Naive thymus-derived CD4-positive, alpha-beta T cell (primary cell): Measurements from ENCODE around the gene PLK5. TPM values are rescaled to one million over a fixed set of nuclear protein-coding genes. Genes with fewer than 3 reads are reported as not detected.

Experiments
- ATAC-seq: fragments of 150-1000 bp; cut with Tn5 transposase; 2 replicates; pipeline ENCODE4 v1.10.0; 2021; ENCODE audit warnings: mild to moderate bottlenecking, moderate library complexity
- CTCF ChIA-PET: fragments of 350-600 bp; sonication (Branson Sonifier 250); formaldehyde crosslinking; loops from one replicate; lab custom pipeline; 2021; ENCODE audit warnings: antibody characterized with exemption; lab: Charles Lee
- POLR2A ChIA-PET: fragments of 350-600 bp; sonication (Branson Sonifier 250); formaldehyde crosslinking; loops from one replicate; lab custom pipeline; 2021; ENCODE audit warnings: antibody characterized with exemption, inconsistent platforms; lab: Charles Lee
- DNase-seq, 9 donors: peaks; one replicate each; pipeline versions ENCODE4 v3.0.0 to v3.0.0-alpha.2; 2020 to 2022; ENCODE audit warnings: mixed read lengths in 1 of 9
- H3K27ac ChIP-seq: one replicate; pipeline ENCODE4 v1.7.0; 2013; ENCODE audit warnings: mild to moderate bottlenecking, low read depth, low read length, moderate library complexity
- H3K27me3 ChIP-seq, 2 donors: one replicate each; pipeline ENCODE4 v1.7.0; 2013; ENCODE audit warnings: low read length in 2 of 2, mild to moderate bottlenecking in 2 of 2, moderate library complexity in 2 of 2; ENCODE audit not compliant: control insufficient read depth in 2 of 2, insufficient read depth in 2 of 2
- H3K36me3 ChIP-seq, 3 experiments: 1 replicate in 2 of 3; 2 replicates in 1 of 3; pipeline ENCODE4 v1.7.0; 2013; ENCODE audit warnings: low read length in 3 of 3, mild to moderate bottlenecking in 3 of 3, moderate library complexity in 1 of 3; ENCODE audit not compliant: insufficient read depth in 3 of 3, control insufficient read depth in 2 of 3
- H3K4me1 ChIP-seq, 2 donors: one replicate each; pipeline ENCODE4 v1.7.0; 2013; ENCODE audit warnings: low read length in 2 of 2, mild to moderate bottlenecking in 2 of 2, moderate library complexity in 1 of 2; ENCODE audit not compliant: control insufficient read depth in 2 of 2, insufficient read depth in 2 of 2
- H3K4me3 ChIP-seq: 2 replicates; pipeline ENCODE4 v1.7.0; 2013; ENCODE audit warnings: mild to moderate bottlenecking, low read length
- H3K9me3 ChIP-seq, 3 experiments: 1 replicate in 2 of 3; 2 replicates in 1 of 3; pipeline ENCODE4 v1.7.0; 2013; ENCODE audit warnings: low read length in 3 of 3; ENCODE audit not compliant: control insufficient read depth in 2 of 3
- H3K27ac Mint-ChIP-seq, 9 donors: one replicate each; pipeline ENCODE4 v1.8.0; 2020 to 2022; ENCODE audit warnings: mixed read lengths in 9 of 9, mild to moderate bottlenecking in 8 of 9, moderate library complexity in 5 of 9, inconsistent platforms in 2 of 9
- H3K27me3 Mint-ChIP-seq, 5 donors: one replicate each; pipeline ENCODE4 v1.8.0; 2021 to 2022; ENCODE audit warnings: mixed read lengths in 5 of 5, mild to moderate bottlenecking in 1 of 5
- H3K36me3 Mint-ChIP-seq, 5 donors: one replicate each; pipeline ENCODE4 v1.8.0; 2020 to 2022; ENCODE audit warnings: mixed read lengths in 5 of 5, mild to moderate bottlenecking in 3 of 5, inconsistent platforms in 1 of 5
- H3K4me1 Mint-ChIP-seq, 7 donors: one replicate each; pipeline ENCODE4 v1.8.0; 2020 to 2022; ENCODE audit warnings: mixed read lengths in 7 of 7, mild to moderate bottlenecking in 3 of 7, inconsistent platforms in 1 of 7
- H3K4me3 Mint-ChIP-seq, 10 donors: one replicate each; pipeline ENCODE4 v1.8.0; 2020 to 2022; ENCODE audit warnings: mild to moderate bottlenecking in 10 of 10, mixed read lengths in 10 of 10, moderate library complexity in 6 of 10, inconsistent platforms in 2 of 10
- H3K9me3 Mint-ChIP-seq, 11 donors: one replicate each; pipeline ENCODE4 v1.8.0; 2020 to 2022; ENCODE audit warnings: mixed read lengths in 11 of 11, mild to moderate bottlenecking in 4 of 11, inconsistent platforms in 1 of 11, moderate library complexity in 1 of 11
- intact Hi-C, 2 donors: fragments of 100-400 bp; cut with micrococcal nuclease; formaldehyde crosslinking; loops; one replicate each; pipeline ENCODE4 v1.15.1; 2023
- polyA plus RNA-seq, 2 donors: library from polyadenylated mRNA; unstranded; fragments of 300-500 nt; fragmentation: Illumina TruSeq; gene quantifications; one replicate each; pipeline ENCODE4 v1.2.3, GENCODE V29; 2021
- total RNA-seq, 6 experiments: library from RNA in 5 of 6; stranded (reverse) in 5 of 6; gene quantifications; 1 replicate in 5 of 6; 2 replicates in 1 of 6; pipeline ENCODE4 v1.2.3 and lab custom pipeline; 2021 to 2026

The PLK5 gene
- total and polyA plus RNA-seq, 7 experiments from 2014 or later = not detected

DNA sequence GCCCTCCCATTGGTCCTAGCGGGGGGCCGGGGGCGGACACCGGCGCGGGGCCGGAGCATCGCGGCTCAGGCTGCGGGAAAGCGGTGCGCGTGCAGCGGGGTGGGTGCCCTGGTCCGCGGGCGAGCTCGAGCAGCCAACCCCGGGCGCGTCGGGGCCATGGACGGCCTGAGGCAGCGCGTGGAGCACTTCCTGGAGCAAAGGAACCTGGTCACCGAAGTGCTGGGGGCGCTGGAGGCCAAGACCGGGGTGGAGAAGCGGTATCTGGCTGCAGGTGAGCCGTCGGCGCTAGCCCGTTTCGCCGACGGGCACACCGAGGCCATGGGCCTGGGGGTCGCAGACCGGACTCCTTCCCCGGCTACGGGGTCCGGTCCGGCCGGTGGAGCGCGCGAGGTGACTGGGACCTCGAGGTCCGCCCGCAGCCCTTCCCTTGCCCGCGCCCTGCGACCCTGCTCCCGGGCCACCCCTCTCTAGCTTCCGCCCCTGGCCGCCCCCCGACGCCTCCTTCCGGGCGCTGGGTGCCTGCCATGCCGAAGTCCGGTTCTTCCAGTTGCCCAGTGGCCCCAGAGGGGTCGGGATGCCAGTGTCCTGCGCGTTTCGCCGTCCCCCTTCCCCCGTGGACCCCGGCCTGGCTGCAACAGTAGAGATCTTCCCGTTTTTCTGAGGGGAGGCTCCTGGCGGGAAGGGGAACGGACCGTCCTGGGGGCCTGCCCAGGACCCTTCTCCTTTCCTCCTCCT, 32.6 kb upstream of the PLK5 start, which contains the start of gene REEP6:
REEP6 (plus strand) TSS at position 68 of the 735 bp plus-strand sequence; CDS start at position 157, 89 bp downstream.
- ChIA-PET POLR2A (interaction anchor here (0.6 to 1.8 kb wide), 7 partner anchors 15 to 153 kb away, joined by 3 to 6 read pairs (median 3); partner anchors contain the start of gene MBD3), CTCF (interaction anchor here (0.6 to 1.0 kb wide), 2 partner anchors 14 to 689 kb away, joined by 3 read pairs; no protein-coding TSS in a partner anchor)
- no peaks in the 10 kb centered on the region for H3K36me3 Mint-ChIP-seq
- peak within 1 kb of the TSS; percentile 83 to 96 (median 86) for H3K27ac Mint-ChIP-seq
- peak within 1 kb of the TSS; percentile 83 to 94 (median 92) for H3K4me3 Mint-ChIP-seq
- H3K4me1 Mint-ChIP-seq = peaks cover 7 to 17% (median 15%) of the 10 kb centered on the region in 7 donors
- Histone ChIP-seq H3K4me1 (peaks cover 9 to 10% of the 10 kb centered on the region in 2 donors), H3K4me3 (peak within 1 kb of the TSS; percentile 77), H3K27me3 (no peaks in the 10 kb centered on the region), H3K9me3 (no peaks in the 10 kb centered on the region), H3K27ac (peak within 1 kb of the TSS; percentile 63), H3K36me3 (no peaks in the 10 kb centered on the region)
- DNase-seq (no peak), ATAC-seq (no peak)
- intact Hi-C loops = loop anchor here (2.0 to 5.0 kb wide), 3 partner anchors 22 to 242 kb away; partner anchors contain the start of genes ADAMTSL5 (in 1 of the 2), MIDN (in 1 of the 2) and UQCR11 (in 1 of the 2)
- peaks cover 0 to 2% (median 0%) of the 10 kb centered on the region in 11 donors for H3K9me3 Mint-ChIP-seq
- H3K27me3 Mint-ChIP-seq = peaks cover 0 to 14% (median 0%) of the 10 kb centered on the region in 5 donors

GRCh38 chr19:1491849-1492170, 32.1 kb upstream of the PLK5 start:
- peaks cover 0 to 14% (median 0%) of the 10 kb centered on the region in 5 donors for H3K27me3 Mint-ChIP-seq
- peak overlapping the region; percentile 62 to 84 (median 80) for H3K4me3 Mint-ChIP-seq
- peaks cover 0 to 2% (median 0%) of the 10 kb centered on the region in 11 donors for H3K9me3 Mint-ChIP-seq
- Histone ChIP-seq H3K9me3 (no peaks in the 10 kb centered on the region), H3K4me1 (peaks cover 9 to 10% of the 10 kb centered on the region in 2 donors), H3K36me3 (no peaks in the 10 kb centered on the region), H3K27me3 (no peaks in the 10 kb centered on the region), H3K27ac (no peak overlapping the region), H3K4me3 (no peak overlapping the region)
- H3K36me3 Mint-ChIP-seq = no peaks in the 10 kb centered on the region
- ChIA-PET CTCF (interaction anchor here (1.0 kb wide), 1 partner anchor 14 kb away, joined by 3 read pairs; no protein-coding TSS in a partner anchor), POLR2A (interaction anchor here (0.8 kb wide), 1 partner anchor 83 kb away, joined by 3 read pairs; no protein-coding TSS in a partner anchor)
- intact Hi-C loops = loop anchor here (2.0 to 5.0 kb wide), 3 partner anchors 21 to 243 kb away; partner anchors contain the start of genes ADAMTSL5 (in 1 of the 2), MIDN (in 1 of the 2) and UQCR11 (in 1 of the 2)
- peak overlapping the region in 6 of 9 donors; percentile 7 to 68 (median 36) for H3K27ac Mint-ChIP-seq
- DNase-seq (no peak), ATAC-seq (no peak)
- H3K4me1 Mint-ChIP-seq = peaks cover 7 to 17% (median 15%) of the 10 kb centered on the region in 7 donors

GRCh38 chr19:1492474-1493006, 31.3 kb upstream of the PLK5 start:
- DNase-seq (no peak), ATAC-seq (no peak)
- peaks cover 9 to 10% of the 10 kb centered on the region in 2 donors for H3K4me1 ChIP-seq
- no peaks in the 10 kb centered on the region for H3K36me3 ChIP-seq
- H3K9me3 Mint-ChIP-seq = peaks cover 0 to 2% (median 0%) of the 10 kb centered on the region in 11 donors
- POLR2A ChIA-PET = interaction anchor here (0.7 kb wide), 1 partner anchor 15 kb away, joined by 3 read pairs; no protein-coding TSS in a partner anchor
- H3K27me3 ChIP-seq = no peaks in the 10 kb centered on the region
- peak overlapping the region in 1 of 9 donors; percentile 67 for H3K27ac Mint-ChIP-seq
- H3K4me3 ChIP-seq = no peak overlapping the region
- no peaks in the 10 kb centered on the region for H3K36me3 Mint-ChIP-seq
- CTCF ChIA-PET = no interaction called here
- no peaks in the 10 kb centered on the region for H3K9me3 ChIP-seq
- peaks cover 0 to 14% (median 0%) of the 10 kb centered on the region in 5 donors for H3K27me3 Mint-ChIP-seq
- H3K4me1 Mint-ChIP-seq = peaks cover 7 to 17% (median 15%) of the 10 kb centered on the region in 7 donors
- no peak overlapping the region for H3K27ac ChIP-seq
- H3K4me3 Mint-ChIP-seq = peak overlapping the region in 7 of 10 donors; percentile 21 to 83 (median 74)
- intact Hi-C loops = loop anchor here in 1 of 2 donors (5.0 kb wide), 1 partner anchor 115 kb away; the partner anchor contains the start of gene UQCR11

GRCh38 chr19:1494115-1494815, 29.6 kb upstream of the PLK5 start:
- H3K36me3 ChIP-seq = no peaks in the 10 kb centered on the region
- POLR2A ChIA-PET = no interaction called here
- H3K9me3 ChIP-seq = no peaks in the 10 kb centered on the region
- CTCF ChIA-PET = no interaction called here
- H3K27ac Mint-ChIP-seq = no peak overlapping the region
- H3K4me1 ChIP-seq = peaks cover 8% of the 10 kb centered on the region in 2 donors
- H3K27ac ChIP-seq = no peak overlapping the region
- no peaks in the 10 kb centered on the region for H3K27me3 ChIP-seq
- H3K9me3 Mint-ChIP-seq = peaks cover 0 to 2% (median 0%) of the 10 kb centered on the region in 11 donors
- ATAC-seq = no peak
- no peak for DNase-seq
- intact Hi-C loops = loop anchor here in 1 of 2 donors (5.0 kb wide), 1 partner anchor 113 kb away; the partner anchor contains the start of gene UQCR11
- H3K4me3 ChIP-seq = no peak overlapping the region
- H3K27me3 Mint-ChIP-seq = peaks cover 0 to 14% (median 0%) of the 10 kb centered on the region in 5 donors
- H3K4me3 Mint-ChIP-seq = peak overlapping the region in 1 of 10 donors; percentile 45
- no peaks in the 10 kb centered on the region for H3K36me3 Mint-ChIP-seq
- peaks cover 5 to 16% (median 14%) of the 10 kb centered on the region in 7 donors for H3K4me1 Mint-ChIP-seq

DNA sequence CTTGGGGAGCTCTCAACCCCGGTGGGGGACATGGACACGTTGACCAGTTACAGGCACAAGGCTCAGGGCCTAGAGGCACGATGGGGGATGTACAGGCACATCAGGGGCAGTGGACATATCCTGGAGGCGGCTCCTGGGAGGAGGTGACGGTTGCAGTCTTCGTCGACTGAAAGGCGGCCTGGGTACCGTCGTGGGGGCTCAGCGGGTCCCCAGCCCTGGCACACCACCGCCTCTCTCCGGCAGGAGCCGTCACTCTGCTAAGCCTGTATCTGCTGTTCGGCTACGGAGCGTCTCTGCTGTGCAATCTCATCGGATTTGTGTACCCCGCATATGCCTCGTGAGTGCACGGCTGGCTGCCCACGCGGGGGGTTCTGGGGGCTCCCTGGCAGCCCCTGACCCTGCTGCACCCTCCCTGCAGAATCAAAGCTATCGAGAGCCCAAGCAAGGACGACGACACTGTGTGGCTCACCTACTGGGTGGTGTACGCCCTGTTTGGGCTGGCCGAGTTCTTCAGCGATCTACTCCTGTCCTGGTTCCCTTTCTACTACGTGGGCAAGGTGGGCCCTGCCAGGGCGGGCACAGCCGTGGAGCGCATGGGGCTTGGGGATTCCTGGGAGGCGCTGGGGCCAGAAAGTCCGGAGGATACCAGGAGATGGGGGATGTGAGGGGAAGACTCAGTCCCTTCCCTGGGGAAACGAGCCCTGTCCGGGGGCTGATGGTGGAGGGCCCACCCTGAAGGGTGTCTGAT, 28.7 kb upstream of the PLK5 start:
- no peak for DNase-seq
- Histone ChIP-seq H3K27ac (no peak overlapping the region), H3K27me3 (no peaks in the 10 kb centered on the region), H3K4me3 (no peak overlapping the region), H3K9me3 (no peaks in the 10 kb centered on the region), H3K36me3 (no peaks in the 10 kb centered on the region), H3K4me1 (no peaks in the 10 kb centered on the region)
- peaks cover 0 to 11% (median 9%) of the 10 kb centered on the region in 7 donors for H3K4me1 Mint-ChIP-seq
- no peak overlapping the region for H3K4me3 Mint-ChIP-seq
- peaks cover 0 to 2% (median 0%) of the 10 kb centered on the region in 11 donors for H3K9me3 Mint-ChIP-seq
- no peak overlapping the region for H3K27ac Mint-ChIP-seq
- CTCF ChIA-PET = no interaction called here
- POLR2A ChIA-PET = interaction anchor here (0.6 kb wide), 1 partner anchor 272 kb away, joined by 3 read pairs; no protein-coding TSS in a partner anchor
- ATAC-seq = no peak
- intact Hi-C loops = no loop called here
- peaks cover 0 to 14% (median 0%) of the 10 kb centered on the region in 5 donors for H3K27me3 Mint-ChIP-seq
- no peaks in the 10 kb centered on the region for H3K36me3 Mint-ChIP-seq
